H1 (cell line): ENCODE measurements around the gene CACNA2D3. TPM values are rescaled to one million over a fixed set of nuclear protein-coding genes. Genes with fewer than 3 reads are reported as not detected.

Experiments
- CTCF ChIA-PET: fragments of 300-600 bp; sonication (Branson Sonifier 250); formaldehyde crosslinking; loops from one replicate; lab custom pipeline; 2021; ENCODE audit not compliant: partially characterized antibody; lab: Charles Lee
- POLR2A ChIA-PET: fragments of 300-600 bp; sonication (Branson Sonifier 250); formaldehyde crosslinking; loops from one replicate; lab custom pipeline; 2021; ENCODE audit warnings: inconsistent platforms; ENCODE audit not compliant: partially characterized antibody; lab: Charles Lee
- DNase-seq, 2 experiments: peaks; one replicate each; pipeline versions ENCODE4 v3.0.0 to v3.0.0-alpha.2; 2010 to 2022; ENCODE audit warnings: low spot score in 2 of 2, low read depth in 1 of 2, mixed read lengths in 1 of 2
- FAIRE-seq: peaks from 2 replicates; lab custom pipeline; 2011; peaks lifted over from hg19 to GRCh38; lab: Jason Lieb, UNC
- H2AFZ ChIP-seq: 2 replicates; pipeline ENCODE4 v1.8.1; 2012; ENCODE audit warnings: low read length, inconsistent platforms
- H2AK5ac ChIP-seq: 2 replicates; pipeline ENCODE4 v1.6.1; 2013; ENCODE audit warnings: low read depth, low read length
- H2BK120ac ChIP-seq: replicated peaks from 2 replicates; pipeline ENCODE3; 2013; ENCODE audit warnings: low read depth, low read length, inconsistent platforms
- H2BK12ac ChIP-seq: 2 replicates; pipeline ENCODE4 v1.6.1; 2013; ENCODE audit warnings: low read depth, low read length
- H2BK15ac ChIP-seq: 2 replicates; pipeline ENCODE4 v1.6.1; 2013; ENCODE audit warnings: low read length
- H2BK20ac ChIP-seq: 2 replicates; pipeline ENCODE4 v1.6.1; 2013; ENCODE audit warnings: low read length
- H2BK5ac ChIP-seq: 2 replicates; pipeline ENCODE4 v1.6.1; 2013; ENCODE audit warnings: low read depth, low read length
- H3K14ac ChIP-seq: 2 replicates; pipeline ENCODE4 v1.6.1; 2013; ENCODE audit warnings: inconsistent platforms; ENCODE audit not compliant: insufficient read length
- H3K18ac ChIP-seq: 2 replicates; pipeline ENCODE4 v1.6.1; 2013; ENCODE audit warnings: low read length; ENCODE audit errors: extremely low read depth
- H3K23ac ChIP-seq: 2 replicates; pipeline ENCODE4 v1.6.1; 2013; ENCODE audit warnings: inconsistent platforms; ENCODE audit not compliant: insufficient read length
- H3K23me2 ChIP-seq: 2 replicates; pipeline ENCODE4 v1.6.1; 2013; ENCODE audit warnings: low read depth, low read length
- H3K27ac ChIP-seq: 2 replicates; pipeline ENCODE4 v1.6.1; 2011; ENCODE audit warnings: low read depth, low read length, inconsistent platforms
- H3K27me3 ChIP-seq, 4 experiments: replicated peaks in 1 of 4; 1 replicate in 1 of 4; 2 replicates in 3 of 4; pipeline versions ENCODE4 v1.6.1 to v1.8.1; 2011 to 2013; ENCODE audit warnings: low read length in 3 of 4, mild to moderate bottlenecking in 3 of 4, inconsistent platforms in 2 of 4, mixed read lengths in 2 of 4, moderate library complexity in 1 of 4; ENCODE audit not compliant: control insufficient read depth in 3 of 4, insufficient read depth in 3 of 4; ENCODE audit errors: extremely low read depth in 1 of 4
- H3K36me3 ChIP-seq, 4 experiments: 2 replicates each; pipeline versions ENCODE4 v1.6.1 to v1.8.1; 2011 to 2013; ENCODE audit warnings: mild to moderate bottlenecking in 4 of 4, low read length in 3 of 4, moderate library complexity in 2 of 4, control low read depth in 1 of 4, inconsistent platforms in 1 of 4; ENCODE audit not compliant: insufficient read depth in 4 of 4, control insufficient read depth in 2 of 4
- H3K4ac ChIP-seq: replicated peaks from 2 replicates; pipeline ENCODE3; 2013; ENCODE audit warnings: low read length, low read depth, mixed read lengths, inconsistent platforms; ENCODE audit not compliant: insufficient read length
- H3K4me1 ChIP-seq, 4 experiments: replicated peaks in 1 of 4; 1 replicate in 1 of 4; 2 replicates in 3 of 4; pipeline versions ENCODE4 v1.6.1 to v1.8.1; 2011 to 2013; ENCODE audit warnings: low read length in 3 of 4, inconsistent platforms in 2 of 4, mixed read lengths in 1 of 4; ENCODE audit not compliant: insufficient read depth in 4 of 4, control insufficient read depth in 3 of 4
- H3K4me2 ChIP-seq, 2 experiments: 2 replicates each; pipeline versions ENCODE4 v1.6.1 to v1.8.1; 2011 to 2013; ENCODE audit warnings: low read depth in 2 of 2, low read length in 2 of 2, control low read depth in 1 of 2, inconsistent platforms in 1 of 2, mild to moderate bottlenecking in 1 of 2; ENCODE audit not compliant: insufficient read depth in 1 of 2
- H3K4me3 ChIP-seq, 4 experiments: fragments of 200-600, 300-600 bp in 1 of 4; sonication (generic), shearing (Covaris generic), sonication (Bioruptor Twin) in 1 of 4; 2 replicates each; pipeline versions ENCODE4 v1.5.1 to v1.8.1; 2011 to 2016; ENCODE audit warnings: low read length in 4 of 4, low read depth in 3 of 4, control low read depth in 2 of 4, inconsistent platforms in 2 of 4, mild to moderate bottlenecking in 2 of 4, mixed read lengths in 1 of 4, moderate library complexity in 1 of 4; ENCODE audit not compliant: insufficient read depth in 2 of 4; ENCODE audit errors: extremely low read depth in 1 of 4
- H3K56ac ChIP-seq: replicated peaks from 2 replicates; pipeline ENCODE3; 2013; ENCODE audit warnings: low read depth, mild to moderate bottlenecking, mixed read lengths, low read length, inconsistent platforms; ENCODE audit not compliant: insufficient read length
- H3K79me1 ChIP-seq: 2 replicates; pipeline ENCODE4 v1.6.1; 2013; ENCODE audit warnings: low read depth, low read length, control low read depth
- H3K79me2 ChIP-seq, 2 experiments: 2 replicates each; pipeline versions ENCODE4 v1.6.1 to v1.8.1; 2012 to 2013; ENCODE audit warnings: low read length in 2 of 2, mild to moderate bottlenecking in 2 of 2, inconsistent platforms in 1 of 2; ENCODE audit not compliant: insufficient read depth in 2 of 2, control insufficient read depth in 1 of 2
- H3K9ac ChIP-seq, 4 experiments: replicated peaks in 1 of 4; 1 replicate in 1 of 4; 2 replicates in 3 of 4; pipeline versions ENCODE4 v1.6.1 to v1.8.1; 2011 to 2013; ENCODE audit warnings: low read depth in 3 of 4, low read length in 3 of 4, control low read depth in 2 of 4, mild to moderate bottlenecking in 2 of 4, moderate library complexity in 2 of 4, inconsistent platforms in 1 of 4; ENCODE audit errors: extremely low read depth in 1 of 4
- H3K9me3 ChIP-seq, 2 experiments: 2 replicates each; pipeline versions ENCODE4 v1.6.1 to v1.8.1; 2012 to 2013; ENCODE audit warnings: mild to moderate bottlenecking in 2 of 2, moderate library complexity in 2 of 2, control low read depth in 1 of 2, inconsistent platforms in 1 of 2, low read depth in 1 of 2, low read length in 1 of 2, mixed read lengths in 1 of 2; ENCODE audit not compliant: insufficient read depth in 2 of 2
- H4K20me1 ChIP-seq, 2 experiments: replicated peaks in 1 of 2; 2 replicates each; pipeline versions ENCODE3 to v1.8.1; 2011 to 2013; ENCODE audit warnings: inconsistent platforms in 2 of 2, low read length in 2 of 2, mild to moderate bottlenecking in 1 of 2; ENCODE audit not compliant: insufficient read depth in 2 of 2, control insufficient read depth in 1 of 2
- H4K5ac ChIP-seq: 2 replicates; pipeline ENCODE4 v1.6.1; 2013; ENCODE audit warnings: low read length, low read depth, mixed read lengths, inconsistent platforms; ENCODE audit not compliant: insufficient read length
- H4K8ac ChIP-seq: 2 replicates; pipeline ENCODE4 v1.8.0; 2013; ENCODE audit warnings: mild to moderate bottlenecking, moderate library complexity, low read length, inconsistent platforms; ENCODE audit not compliant: insufficient read depth; ENCODE audit errors: extremely low read depth
- H4K91ac ChIP-seq: replicated peaks from 2 replicates; pipeline ENCODE3; 2013; ENCODE audit warnings: low read length, mixed read lengths, inconsistent platforms; ENCODE audit not compliant: insufficient read length
- BCL11A ChIP-seq, 2 experiments: IDR thresholded peaks; one replicate each; pipeline ENCODE4 v1.6.1; 2011; ENCODE audit warnings: low read depth in 2 of 2, low read length in 2 of 2, mild to moderate bottlenecking in 2 of 2
- WGBS, 2 experiments: shearing (Covaris generic) in 1 of 2; methylation state at CpG; one replicate each; pipeline versions ENCODE4 v1.1.6 to v1.1.7; 2013 to 2015; ENCODE audit warnings: low lambda C conversion rate in 2 of 2, mixed read lengths in 2 of 2, inconsistent platforms in 1 of 2, low coverage in 1 of 2, missing lambda C conversion rate in 1 of 2; ENCODE audit not compliant: insufficient replicate concordance in 2 of 2, insufficient coverage in 1 of 2, insufficient read length in 1 of 2; ENCODE audit errors: extremely low coverage in 1 of 2, missing lambda C conversion rate in 1 of 2; 5-methylcytosine and 5-hydroxymethylcytosine counted together
- polyA plus RNA-seq, 7 experiments: library from polyadenylated mRNA; depleted of rRNA in 3 of 7; stranded (reverse) in 5 of 7; unstranded in 2 of 7; fragments of >200 nt in 5 of 7; fragments of 200-250 nt in 2 of 7; gene quantifications; 1 replicate in 5 of 7; 2 replicates in 1 of 7; 4 replicates in 1 of 7; pipeline versions ENCODE4 v1.2.1 to v1.2.3, GENCODE V29; 2011 to 2013; ENCODE audit warnings: missing spikeins in 2 of 7, mixed read lengths in 2 of 7
- total RNA-seq: library from RNA; stranded (reverse); fragmentation: NEBNext Ultra II Directional; extraction: Animal tissue kit (Norgen Biotek cat#: 25700); gene quantifications from 2 replicates; pipeline ENCODE4 v1.2.1, GENCODE V29; 2021

CACNA2D3 gene
- total and polyA plus RNA-seq, 2 of the 8 experiments (the other 6 are each of a cell fraction or from before 2014, with no cell fraction given), result 1.5 to 1.8 TPM

DNA sequence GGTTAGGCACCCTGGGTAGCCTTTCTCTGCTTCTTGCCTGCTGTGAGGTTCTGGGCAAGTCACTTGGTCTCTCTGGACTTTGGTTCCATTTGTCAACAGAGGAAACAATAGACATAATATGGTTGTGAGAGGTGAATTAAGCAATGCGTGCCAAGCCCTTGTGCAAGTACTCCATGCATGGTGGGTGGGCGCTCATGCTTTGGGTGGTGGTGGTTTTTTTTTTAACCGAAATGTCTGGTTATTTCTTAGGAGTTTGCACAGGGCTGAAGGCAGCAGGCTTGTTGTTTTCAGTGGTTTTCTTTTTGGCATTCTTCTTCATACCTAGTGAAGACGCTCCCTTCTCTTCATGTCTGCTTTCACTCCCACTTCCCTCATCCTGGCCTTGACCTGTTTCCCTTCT lies 889.7 kb downstream of the CACNA2D3 start:
- Histone ChIP-seq H3K4me1 (peaks cover 0 to 6% (median 2%) of the 10 kb centered on the region in 4 experiments; a peak in 4 of 7 replicates), H3K23ac (no peak overlapping the region), H3K27ac (no peak overlapping the region), H3K9ac (no peak overlapping the region), H4K8ac (no peak overlapping the region), H3K36me3 (no peaks in the 10 kb centered on the region), H2BK12ac (no peak overlapping the region), H3K79me2 (no peaks in the 10 kb centered on the region), H2BK5ac (no peak overlapping the region), H3K4me2 (no peak overlapping the region), H3K23me2 (no peaks in the 10 kb centered on the region), H2AFZ (no peak overlapping the region), H3K9me3 (no peaks in the 10 kb centered on the region), H3K18ac (no peak overlapping the region), H3K4ac (no peak overlapping the region), H3K14ac (no peak overlapping the region), H2BK20ac (no peak overlapping the region), H3K79me1 (no peaks in the 10 kb centered on the region), H4K5ac (no peak overlapping the region), H2BK120ac (no peak overlapping the region), H2AK5ac (no peak overlapping the region), H3K4me3 (no peak overlapping the region), H4K20me1 (no peaks in the 10 kb centered on the region), H3K56ac (no peak overlapping the region), H4K91ac (no peak overlapping the region), H2BK15ac (no peak overlapping the region), H3K27me3 (no peaks in the 10 kb centered on the region)
- FAIRE-seq (no peak), DNase-seq (no peak)
- ChIA-PET POLR2A (no interaction called here), CTCF (interaction anchor here (0.5 to 1.3 kb wide), 2 partner anchors 9 to 453 kb away, joined by 3 read pairs; no protein-coding TSS in a partner anchor)
- no peak for TF ChIP-seq BCL11A (IDR thresholded peaks at IDR 0.05; ENCODE audit: low read depth in 2 of 2, low read length in 2 of 2)
- 93% methylated on average over 4 of the region's 4 CpGs; no CpG with 5 or more reads in 1 of the 2 experiments for WGBS, 2 experiments
